ENCODE measurements around the gene SSTR3.

The SSTR3 gene

DNA sequence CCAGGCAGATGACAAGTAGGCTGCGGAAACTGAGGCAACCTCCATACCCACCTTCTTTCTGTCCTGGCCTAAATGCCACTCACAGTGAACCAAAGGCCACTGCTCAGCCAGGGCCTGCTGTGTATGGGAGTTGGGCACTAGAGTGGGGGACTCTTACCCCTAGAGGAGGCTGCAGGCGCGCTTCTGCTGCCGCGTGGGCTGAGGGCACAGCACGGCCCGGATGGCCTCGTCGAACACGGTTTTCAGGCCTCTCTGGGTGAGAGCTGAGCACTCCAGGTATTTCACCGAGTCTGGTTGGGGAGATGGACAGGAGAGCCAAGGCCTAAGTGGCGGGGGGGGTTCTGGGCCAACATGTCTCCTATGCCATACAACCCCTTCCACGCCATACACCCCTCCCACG is 14.2 kb upstream of the SSTR3 start:
- no peaks in the 10 kb centered on the region for H3K4me1 ChIP-seq (ENCODE audit: control insufficient read depth in 2 of 2, insufficient read depth in 1 of 2, low read depth in 1 of 2, low read length in 2 of 2)
- no peak overlapping the region for H3K27ac ChIP-seq (replicated peaks; ENCODE audit: low read length)
- H4K8ac ChIP-seq (ENCODE audit: low read depth, low read length): no peak overlapping the region
- no peak overlapping the region for H3K4me2 ChIP-seq (ENCODE audit: insufficient read depth, low read length, poor library complexity, severe bottlenecking)
- H3K14ac ChIP-seq (ENCODE audit: low read length): no peak overlapping the region
- no peak overlapping the region for H4K91ac ChIP-seq (ENCODE audit: low read depth, low read length, poor library complexity)
- no peak overlapping the region for H2BK15ac ChIP-seq (ENCODE audit: low read length)
- H2AFZ ChIP-seq (ENCODE audit: low read length): no peak overlapping the region
- H2AK5ac ChIP-seq (ENCODE audit: low read depth, low read length): no peak overlapping the region
- peaks cover 0 to under 1% of the 10 kb centered on the region in 2 donors for H3K9me3 ChIP-seq (replicated peaks in 1 of 2; ENCODE audit: control insufficient read depth in 2 of 2, insufficient read depth in 1 of 2, low read depth in 1 of 2, low read length in 2 of 2)
- H3K23ac ChIP-seq (ENCODE audit: low read depth, low read length, poor library complexity): no peak overlapping the region
- H3K4ac ChIP-seq (ENCODE audit: low read length): no peak overlapping the region
- no CpG with 5 or more reads among the region's 14 CpGs for WGBS, 2 donors (ENCODE audit: extremely low coverage in 2 of 2, insufficient read length in 2 of 2, insufficient replicate concordance in 1 of 2)
- H2BK5ac ChIP-seq (ENCODE audit: low read length): no peak overlapping the region
- no peaks in the 10 kb centered on the region for H3K36me3 ChIP-seq (replicated peaks in 1 of 2; ENCODE audit: control insufficient read depth in 2 of 2, insufficient read depth in 2 of 2, low read length in 2 of 2)
- H2BK12ac ChIP-seq (ENCODE audit: low read length): no peak overlapping the region
- H3K4me3 ChIP-seq (ENCODE audit: low read length in 2 of 2): no peak overlapping the region
- peaks cover 0 to 25% (median 0%) of the 10 kb centered on the region in 3 experiments for H3K27me3 ChIP-seq (ENCODE audit: control insufficient read depth in 3 of 3, insufficient read depth in 3 of 3, low read depth in 1 of 3, low read length in 3 of 3)
- no peak overlapping the region for H3K9ac ChIP-seq (ENCODE audit: low read depth, low read length, poor library complexity)
- no peaks in the 10 kb centered on the region for H3K79me1 ChIP-seq (ENCODE audit: low read depth, low read length)
- no peak overlapping the region for H3K18ac ChIP-seq (ENCODE audit: low read length)
- no peak overlapping the region for H2BK120ac ChIP-seq (ENCODE audit: low read depth, low read length)
- no peak for DNase-seq (ENCODE audit: low spot score)

DNA sequence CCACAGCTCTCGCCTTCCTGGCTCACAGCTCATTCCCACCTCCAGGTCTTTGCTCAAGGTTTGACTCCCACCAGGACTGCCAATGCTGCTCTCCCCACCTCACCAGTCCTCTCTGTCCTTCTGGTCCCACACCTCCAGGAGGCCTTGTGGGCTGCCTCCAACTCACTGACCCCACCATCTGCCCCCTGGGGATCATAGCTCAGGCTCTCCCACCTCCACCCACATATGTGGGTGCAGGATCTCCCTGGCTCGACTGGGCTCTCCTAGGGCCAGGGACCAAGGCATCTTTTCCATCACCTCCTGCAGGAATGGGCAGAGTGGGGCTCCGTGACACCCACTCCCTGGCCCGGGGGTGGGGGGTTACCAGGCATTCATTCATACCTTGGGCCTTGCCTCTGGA is 13.8 kb upstream of the SSTR3 start:
- peaks cover 0 to 3% of the 10 kb centered on the region in 2 donors for H3K9me3 ChIP-seq (replicated peaks in 1 of 2; ENCODE audit: control insufficient read depth in 2 of 2, insufficient read depth in 1 of 2, low read depth in 1 of 2, low read length in 2 of 2)
- H3K79me1 ChIP-seq (ENCODE audit: low read depth, low read length): no peaks in the 10 kb centered on the region
- no peak overlapping the region for H4K8ac ChIP-seq (ENCODE audit: low read depth, low read length)
- H2BK12ac ChIP-seq (ENCODE audit: low read length): no peak overlapping the region
- H2BK15ac ChIP-seq (ENCODE audit: low read length): no peak overlapping the region
- H3K4me2 ChIP-seq (ENCODE audit: insufficient read depth, low read length, poor library complexity, severe bottlenecking): no peak overlapping the region
- peaks cover 0 to 23% (median 0%) of the 10 kb centered on the region in 3 experiments for H3K27me3 ChIP-seq (ENCODE audit: control insufficient read depth in 3 of 3, insufficient read depth in 3 of 3, low read depth in 1 of 3, low read length in 3 of 3)
- no peak overlapping the region for H3K27ac ChIP-seq (replicated peaks; ENCODE audit: low read length)
- no peak overlapping the region for H3K9ac ChIP-seq (ENCODE audit: low read depth, low read length, poor library complexity)
- H3K4me1 ChIP-seq (ENCODE audit: control insufficient read depth in 2 of 2, insufficient read depth in 1 of 2, low read depth in 1 of 2, low read length in 2 of 2): no peaks in the 10 kb centered on the region
- no peak overlapping the region for H2AFZ ChIP-seq (ENCODE audit: low read length)
- DNase-seq (ENCODE audit: low spot score): no peak
- H3K4me3 ChIP-seq (ENCODE audit: low read length in 2 of 2): no peak overlapping the region
- no peak overlapping the region for H2AK5ac ChIP-seq (ENCODE audit: low read depth, low read length)
- no peak overlapping the region for H3K4ac ChIP-seq (ENCODE audit: low read length)
- H2BK5ac ChIP-seq (ENCODE audit: low read length): no peak overlapping the region
- no peak overlapping the region for H2BK120ac ChIP-seq (ENCODE audit: low read depth, low read length)
- no peak overlapping the region for H3K18ac ChIP-seq (ENCODE audit: low read length)
- no CpG with 5 or more reads among the region's 4 CpGs for WGBS, 2 donors (ENCODE audit: extremely low coverage in 2 of 2, insufficient read length in 2 of 2, insufficient replicate concordance in 1 of 2)
- no peaks in the 10 kb centered on the region for H3K36me3 ChIP-seq (replicated peaks in 1 of 2; ENCODE audit: control insufficient read depth in 2 of 2, insufficient read depth in 2 of 2, low read length in 2 of 2)
- H4K91ac ChIP-seq (ENCODE audit: low read depth, low read length, poor library complexity): no peak overlapping the region
- no peak overlapping the region for H3K14ac ChIP-seq (ENCODE audit: low read length)
- no peak overlapping the region for H3K23ac ChIP-seq (ENCODE audit: low read depth, low read length, poor library complexity)

DNA sequence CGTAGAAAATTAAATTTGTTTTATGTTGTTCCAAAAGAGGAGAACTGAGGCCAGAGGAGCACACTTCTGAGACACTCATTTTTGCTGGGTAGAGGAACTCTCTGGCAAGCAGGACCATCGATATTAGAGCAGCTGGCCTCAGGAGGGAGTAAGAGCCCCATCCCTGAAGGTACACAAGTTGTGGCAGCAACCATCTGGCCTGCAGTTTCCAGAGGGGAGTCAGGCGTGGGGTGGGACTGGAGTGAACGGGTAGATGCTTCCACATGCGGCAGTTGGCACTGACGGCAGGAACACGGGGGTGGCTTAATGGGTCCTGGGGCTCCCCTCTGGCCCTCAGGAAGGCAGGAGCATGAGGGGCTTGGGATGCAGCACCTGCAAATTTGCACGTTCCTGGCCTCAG is 13.2 kb upstream of the SSTR3 start:
- no peak overlapping the region for H3K9ac ChIP-seq (ENCODE audit: low read depth, low read length, poor library complexity)
- no peak for DNase-seq (ENCODE audit: low spot score)
- H3K4me2 ChIP-seq (ENCODE audit: insufficient read depth, low read length, poor library complexity, severe bottlenecking): no peak overlapping the region
- H3K9me3 ChIP-seq (replicated peaks in 1 of 2; ENCODE audit: control insufficient read depth in 2 of 2, insufficient read depth in 1 of 2, low read depth in 1 of 2, low read length in 2 of 2): peaks cover 0 to 3% of the 10 kb centered on the region in 2 donors
- H3K4me3 ChIP-seq (ENCODE audit: low read length in 2 of 2): no peak overlapping the region
- H2BK15ac ChIP-seq (ENCODE audit: low read length): no peak overlapping the region
- no peak overlapping the region for H2AFZ ChIP-seq (ENCODE audit: low read length)
- H3K14ac ChIP-seq (ENCODE audit: low read length): no peak overlapping the region
- no peaks in the 10 kb centered on the region for H3K36me3 ChIP-seq (replicated peaks in 1 of 2; ENCODE audit: control insufficient read depth in 2 of 2, insufficient read depth in 2 of 2, low read length in 2 of 2)
- H3K4ac ChIP-seq (ENCODE audit: low read length): no peak overlapping the region
- peaks cover 0 to 22% (median 0%) of the 10 kb centered on the region in 3 experiments for H3K27me3 ChIP-seq (ENCODE audit: control insufficient read depth in 3 of 3, insufficient read depth in 3 of 3, low read depth in 1 of 3, low read length in 3 of 3)
- WGBS, 2 donors (ENCODE audit: extremely low coverage in 2 of 2, insufficient read length in 2 of 2, insufficient replicate concordance in 1 of 2): no CpG with 5 or more reads among the region's 8 CpGs
- no peak overlapping the region for H2BK120ac ChIP-seq (ENCODE audit: low read depth, low read length)
- H3K18ac ChIP-seq (ENCODE audit: low read length): peak overlapping the region; percentile 68
- H4K8ac ChIP-seq (ENCODE audit: low read depth, low read length): no peak overlapping the region
- no peaks in the 10 kb centered on the region for H3K79me1 ChIP-seq (ENCODE audit: low read depth, low read length)
- H3K27ac ChIP-seq (replicated peaks; ENCODE audit: low read length): no peak overlapping the region
- H2BK5ac ChIP-seq (ENCODE audit: low read length): no peak overlapping the region
- H3K4me1 ChIP-seq (ENCODE audit: control insufficient read depth in 2 of 2, insufficient read depth in 1 of 2, low read depth in 1 of 2, low read length in 2 of 2): no peaks in the 10 kb centered on the region
- no peak overlapping the region for H3K23ac ChIP-seq (ENCODE audit: low read depth, low read length, poor library complexity)
- H4K91ac ChIP-seq (ENCODE audit: low read depth, low read length, poor library complexity): no peak overlapping the region
- no peak overlapping the region for H2BK12ac ChIP-seq (ENCODE audit: low read length)
- H2AK5ac ChIP-seq (ENCODE audit: low read depth, low read length): no peak overlapping the region

DNA sequence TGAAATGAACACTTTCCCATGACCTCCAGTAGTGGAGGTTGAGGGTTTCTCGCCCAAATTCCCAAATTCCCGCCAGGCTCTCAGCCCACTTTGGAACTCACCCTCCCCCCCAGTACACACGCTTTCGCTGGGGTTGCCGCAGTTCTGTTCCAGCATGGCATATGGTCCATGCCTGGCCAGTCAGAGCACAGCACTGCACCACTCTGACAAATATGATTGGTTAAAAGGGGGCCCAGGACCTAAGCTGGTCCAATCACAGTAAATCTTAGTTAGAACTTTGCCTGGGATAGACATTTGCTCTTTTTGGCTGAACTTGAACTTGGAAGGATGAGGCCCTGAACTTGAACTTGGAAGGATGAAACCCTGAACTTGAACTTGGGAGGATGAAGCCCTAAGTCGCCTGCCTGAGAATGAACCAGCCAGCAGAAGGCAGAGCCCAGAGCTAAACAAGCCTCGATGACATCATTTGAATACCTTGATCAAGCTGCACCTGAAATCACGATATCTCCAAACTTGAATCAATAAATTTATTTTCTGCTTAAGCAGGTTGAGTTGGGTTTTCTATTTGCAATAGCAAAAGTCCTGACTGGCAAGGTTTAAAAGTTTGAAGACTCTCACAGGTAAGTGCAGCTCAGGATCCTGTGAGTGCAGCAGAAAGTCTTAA is 12.6 kb upstream of the SSTR3 start:
- H4K8ac ChIP-seq (ENCODE audit: low read depth, low read length): no peak overlapping the region
- H2AK5ac ChIP-seq (ENCODE audit: low read depth, low read length): no peak overlapping the region
- no peak overlapping the region for H3K23ac ChIP-seq (ENCODE audit: low read depth, low read length, poor library complexity)
- no peak overlapping the region for H3K27ac ChIP-seq (replicated peaks; ENCODE audit: low read length)
- H3K18ac ChIP-seq (ENCODE audit: low read length): no peak overlapping the region
- no peak overlapping the region for H3K4me2 ChIP-seq (ENCODE audit: insufficient read depth, low read length, poor library complexity, severe bottlenecking)
- peaks cover 0 to 21% (median 0%) of the 10 kb centered on the region in 3 experiments for H3K27me3 ChIP-seq (ENCODE audit: control insufficient read depth in 3 of 3, insufficient read depth in 3 of 3, low read depth in 1 of 3, low read length in 3 of 3)
- H2BK15ac ChIP-seq (ENCODE audit: low read length): no peak overlapping the region
- H3K4ac ChIP-seq (ENCODE audit: low read length): no peak overlapping the region
- no peak overlapping the region for H2BK12ac ChIP-seq (ENCODE audit: low read length)
- H2BK120ac ChIP-seq (ENCODE audit: low read depth, low read length): no peak overlapping the region
- H3K4me3 ChIP-seq (ENCODE audit: low read length in 2 of 2): no peak overlapping the region
- H3K79me1 ChIP-seq (ENCODE audit: low read depth, low read length): no peaks in the 10 kb centered on the region
- H4K91ac ChIP-seq (ENCODE audit: low read depth, low read length, poor library complexity): no peak overlapping the region
- H3K9ac ChIP-seq (ENCODE audit: low read depth, low read length, poor library complexity): no peak overlapping the region
- DNase-seq (ENCODE audit: low spot score): no peak
- no peak overlapping the region for H2AFZ ChIP-seq (ENCODE audit: low read length)
- H3K14ac ChIP-seq (ENCODE audit: low read length): no peak overlapping the region
- no CpG with 5 or more reads among the region's 8 CpGs for WGBS, 2 donors (ENCODE audit: extremely low coverage in 2 of 2, insufficient read length in 2 of 2, insufficient replicate concordance in 1 of 2)
- H3K9me3 ChIP-seq (replicated peaks in 1 of 2; ENCODE audit: control insufficient read depth in 2 of 2, insufficient read depth in 1 of 2, low read depth in 1 of 2, low read length in 2 of 2): peaks cover 0 to 3% of the 10 kb centered on the region in 2 donors
- H3K36me3 ChIP-seq (replicated peaks in 1 of 2; ENCODE audit: control insufficient read depth in 2 of 2, insufficient read depth in 2 of 2, low read length in 2 of 2): no peaks in the 10 kb centered on the region
- H3K4me1 ChIP-seq (ENCODE audit: control insufficient read depth in 2 of 2, insufficient read depth in 1 of 2, low read depth in 1 of 2, low read length in 2 of 2): no peaks in the 10 kb centered on the region
- no peak overlapping the region for H2BK5ac ChIP-seq (ENCODE audit: low read length)

Data from neuronal stem cell (in vitro differentiated cells).